ENCODE results near the gene EID3. TPM values are rescaled to one million over a fixed set of nuclear protein-coding genes. Genes with fewer than 3 reads are reported as not detected.

The EID3 gene
- total and polyA plus RNA-seq, 12 donors = 0.48 to 1.8 (median 1.0) TPM

DNA sequence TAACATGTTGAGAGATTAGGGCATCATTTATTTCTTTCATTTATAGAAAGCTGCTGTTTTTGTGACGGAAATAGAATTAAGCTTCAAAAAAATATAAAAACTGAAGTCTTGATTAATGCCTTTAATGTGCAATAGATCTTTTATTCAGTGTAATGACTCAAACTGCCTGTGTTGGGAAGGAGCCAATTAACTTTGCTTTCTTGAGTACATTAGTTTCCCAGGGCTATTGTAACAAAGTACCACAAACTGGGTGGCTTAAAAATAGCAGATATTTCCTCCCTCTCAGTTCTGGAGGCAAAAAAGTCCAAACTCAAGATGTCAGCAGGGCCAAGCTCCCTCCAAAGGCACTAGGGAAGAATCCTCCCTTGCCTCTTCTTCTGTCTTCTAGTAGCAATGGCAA lies 36.6 kb downstream of the EID3 start:
- WGBS, 2 donors = 81 to 93% methylated on average over 1 of the region's 1 CpG
- peak in 1 of 8 donors; percentile 35 for ATAC-seq

DNA sequence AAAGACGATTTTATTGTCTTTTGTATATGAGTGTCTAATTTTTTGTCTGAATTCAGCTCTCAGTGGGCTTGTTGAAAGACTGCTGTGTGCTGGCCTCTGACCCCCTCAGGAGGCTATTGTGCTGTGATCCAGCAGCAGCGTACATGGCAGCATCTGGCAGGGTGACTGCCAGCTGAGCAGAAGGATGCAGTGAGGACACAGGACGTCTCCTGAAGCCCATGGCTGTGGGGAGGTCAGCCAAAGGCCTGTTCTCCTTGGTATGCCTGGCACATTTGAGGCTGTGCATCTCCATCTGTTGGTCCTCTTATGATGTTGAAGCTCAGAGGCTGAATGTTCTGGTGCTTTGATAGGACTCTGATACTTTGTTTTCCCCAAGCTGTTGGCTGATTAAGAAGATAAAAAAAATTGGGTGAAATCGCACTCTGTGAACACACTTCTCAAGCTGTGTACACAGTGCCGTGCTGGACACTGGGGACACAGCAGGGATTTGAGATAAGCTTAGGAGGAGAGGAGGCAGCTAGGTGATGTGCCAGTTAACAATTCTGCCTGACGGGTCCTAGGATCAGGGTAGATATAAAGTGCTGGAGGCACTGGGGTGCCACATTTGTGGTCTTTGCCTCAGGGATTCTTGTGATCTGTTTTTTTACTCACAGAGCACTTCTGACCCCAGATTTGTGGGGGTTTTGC lies 37.5 kb downstream of the EID3 start:
- Histone ChIP-seq H3K27me3 (no peaks in the 10 kb centered on the region), H3K4me1 (peaks cover 0 to 43% (median 21%) of the 10 kb centered on the region in 9 donors), H3K36me3 (peaks cover 0 to 100% (median 36%) of the 10 kb centered on the region in 9 donors), H3K27ac (peak overlapping the region in 2 of 10 donors; percentile 18 to 37), H3K4me3 (no peak overlapping the region), H3K9me3 (no peaks in the 10 kb centered on the region)
- TF ChIP-seq, protein P1, sequence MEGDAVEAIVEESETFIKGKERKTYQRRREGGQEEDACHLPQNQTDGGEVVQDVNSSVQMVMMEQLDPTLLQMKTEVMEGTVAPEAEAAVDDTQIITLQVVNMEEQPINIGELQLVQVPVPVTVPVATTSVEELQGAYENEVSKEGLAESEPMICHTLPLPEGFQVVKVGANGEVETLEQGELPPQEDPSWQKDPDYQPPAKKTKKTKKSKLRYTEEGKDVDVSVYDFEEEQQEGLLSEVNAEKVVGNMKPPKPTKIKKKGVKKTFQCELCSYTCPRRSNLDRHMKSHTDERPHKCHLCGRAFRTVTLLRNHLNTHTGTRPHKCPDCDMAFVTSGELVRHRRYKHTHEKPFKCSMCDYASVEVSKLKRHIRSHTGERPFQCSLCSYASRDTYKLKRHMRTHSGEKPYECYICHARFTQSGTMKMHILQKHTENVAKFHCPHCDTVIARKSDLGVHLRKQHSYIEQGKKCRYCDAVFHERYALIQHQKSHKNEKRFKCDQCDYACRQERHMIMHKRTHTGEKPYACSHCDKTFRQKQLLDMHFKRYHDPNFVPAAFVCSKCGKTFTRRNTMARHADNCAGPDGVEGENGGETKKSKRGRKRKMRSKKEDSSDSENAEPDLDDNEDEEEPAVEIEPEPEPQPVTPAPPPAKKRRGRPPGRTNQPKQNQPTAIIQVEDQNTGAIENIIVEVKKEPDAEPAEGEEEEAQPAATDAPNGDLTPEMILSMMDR (IDR thresholded peaks at IDR 0.05) = no peak
- DNase-seq (no peak), ATAC-seq (peak in 1 of 8 donors; percentile 31)
- intact Hi-C loops (cut with DNase I) = no loop called here
- WGBS, 2 donors = 72 to 75% methylated on average over 6 of the region's 6 CpGs

More for the DNA sequence above, 36.6 kb downstream of the EID3 start:
- intact Hi-C loops (cut with DNase I) = no loop called here
- TF ChIP-seq, protein P1 (IDR thresholded peaks at IDR 0.05) = no peak
- H3K36me3 ChIP-seq = peaks cover 0 to 100% (median 40%) of the 10 kb centered on the region in 9 donors
- H3K27ac ChIP-seq = peak overlapping the region in 1 of 10 donors; percentile 37
- H3K4me3 ChIP-seq = no peak overlapping the region
- H3K27me3 ChIP-seq = no peaks in the 10 kb centered on the region
- H3K4me1 ChIP-seq = peaks cover 0 to 35% (median 16%) of the 10 kb centered on the region in 9 donors
- DNase-seq = no peak
- H3K9me3 ChIP-seq = no peaks in the 10 kb centered on the region

DNA sequence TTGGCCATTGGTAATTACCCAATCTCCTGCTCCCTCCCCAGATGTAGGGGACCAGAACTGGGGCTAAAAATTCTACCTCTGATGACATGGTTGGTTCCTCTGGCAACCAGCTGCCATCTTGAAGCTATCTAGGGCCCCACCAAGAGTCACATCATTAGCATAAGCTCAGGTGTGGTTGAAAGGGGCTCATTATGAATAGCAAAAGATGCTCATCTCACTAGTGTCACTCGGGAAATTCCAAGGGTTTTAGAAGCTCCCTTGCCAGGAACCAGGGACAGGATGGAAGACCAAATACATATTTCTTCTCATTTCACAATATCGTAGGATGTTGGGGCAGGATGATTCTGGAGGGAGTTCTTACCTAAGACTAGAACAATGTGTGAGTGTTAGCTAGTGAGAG lies 38.6 kb downstream of the EID3 start:
- H3K4me3 ChIP-seq = no peak overlapping the region
- TF ChIP-seq, protein P1 (IDR thresholded peaks at IDR 0.05) = no peak
- H3K4me1 ChIP-seq = peaks cover 0 to 43% (median 21%) of the 10 kb centered on the region in 9 donors
- ATAC-seq (no peak), DNase-seq (no peak)
- no peaks in the 10 kb centered on the region for H3K9me3 ChIP-seq
- H3K27me3 ChIP-seq = no peaks in the 10 kb centered on the region
- peaks cover 0 to 100% (median 29%) of the 10 kb centered on the region in 9 donors for H3K36me3 ChIP-seq
- H3K27ac ChIP-seq = no peak overlapping the region
- WGBS, 2 donors = 94 to 97% methylated on average over 2 of the region's 2 CpGs
- intact Hi-C loops (cut with DNase I) = no loop called here

DNA sequence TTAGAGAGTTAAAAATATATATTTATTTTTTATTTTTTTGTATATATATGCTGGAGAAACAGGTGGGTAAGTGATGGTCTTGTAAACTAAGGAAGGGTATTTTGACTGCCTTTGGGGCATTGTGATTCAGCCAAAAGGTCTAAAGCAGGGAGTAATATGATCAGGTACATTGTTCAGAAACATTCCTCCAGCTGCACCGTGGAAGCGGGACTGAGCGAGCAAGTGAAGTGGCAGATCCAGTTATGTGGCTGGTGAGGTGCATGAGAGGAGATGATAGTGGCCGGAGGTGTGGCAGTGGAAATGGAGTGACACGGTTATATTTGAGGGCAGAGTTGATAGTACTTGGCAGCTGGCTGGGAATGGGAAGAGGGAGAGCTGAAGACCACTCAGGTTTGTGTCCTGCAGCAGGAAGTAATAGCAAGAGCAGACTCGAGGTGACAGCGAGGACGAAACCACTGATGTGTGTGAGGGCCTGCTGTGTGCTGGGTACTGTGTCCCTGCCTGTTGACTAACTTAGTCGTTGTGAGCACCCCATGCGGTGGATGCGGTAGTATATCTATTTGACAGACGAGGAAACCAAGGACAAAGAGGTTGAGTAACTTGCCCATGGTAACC lies 39.2 kb downstream of the EID3 start:
- intact Hi-C loops (cut with DNase I) = no loop called here
- peaks cover 0 to 43% (median 21%) of the 10 kb centered on the region in 9 donors for H3K4me1 ChIP-seq

More for the DNA sequence above, 39.2 kb downstream of the EID3 start:
- no peak overlapping the region for H3K4me3 ChIP-seq
- TF ChIP-seq, protein P1 (IDR thresholded peaks at IDR 0.05) = no peak
- H3K27me3 ChIP-seq = no peaks in the 10 kb centered on the region
- WGBS, 2 donors = 87 to 91% methylated on average over 12 of the region's 12 CpGs
- H3K36me3 ChIP-seq = peaks cover 0 to 100% (median 30%) of the 10 kb centered on the region in 9 donors
- no peak for ATAC-seq
- DNase-seq = no peak
- no peak overlapping the region for H3K27ac ChIP-seq
- H3K9me3 ChIP-seq = no peaks in the 10 kb centered on the region
